Raji (cell line): ENCODE measurements around the gene VPS8.

Experiments used
- POLR2A ChIP-seq: IDR thresholded peaks from 2 replicates; pipeline ENCODE4 v1.6.1; 2011; ENCODE audit warnings: low read depth, low read length, control low read depth; ENCODE audit not compliant: insufficient read depth

Gene VPS8

GRCh38 chr3:184800349-184800930, 11.5 kb upstream of the VPS8 start:
- TF ChIP-seq POLR2A, result no peak

DNA sequence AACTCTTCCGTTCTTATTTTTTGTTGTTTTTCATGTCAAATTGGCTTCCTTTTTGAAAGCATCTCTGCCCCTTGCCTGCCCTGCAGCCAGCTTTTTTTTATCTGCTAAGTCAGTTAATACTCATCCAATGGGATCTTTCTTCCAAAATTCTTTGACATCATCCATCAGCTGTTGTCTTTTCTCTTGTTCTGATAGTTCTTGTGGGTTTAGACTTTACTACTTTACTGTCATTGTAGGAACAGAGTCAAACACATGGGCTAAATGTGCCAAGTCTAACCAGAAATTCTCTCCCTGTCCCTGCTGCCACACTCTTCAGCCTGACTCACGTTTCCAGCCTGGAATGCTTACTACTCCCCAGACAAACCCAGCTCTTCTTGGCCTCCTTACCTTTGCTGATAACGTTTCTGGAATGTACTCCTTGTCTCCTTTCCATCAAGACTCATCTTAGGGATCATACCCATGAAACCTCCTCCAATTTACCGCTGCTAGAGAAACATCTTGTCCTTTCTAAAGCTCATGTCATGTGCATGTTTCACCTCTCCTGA, 10.7 kb upstream of the VPS8 start:
- TF ChIP-seq POLR2A, result no peak

- TF ChIP-seq POLR2A, result no peak
Observed at GRCh38 chr3:184802150-184802549, 9.8 kb upstream of the VPS8 start.

DNA sequence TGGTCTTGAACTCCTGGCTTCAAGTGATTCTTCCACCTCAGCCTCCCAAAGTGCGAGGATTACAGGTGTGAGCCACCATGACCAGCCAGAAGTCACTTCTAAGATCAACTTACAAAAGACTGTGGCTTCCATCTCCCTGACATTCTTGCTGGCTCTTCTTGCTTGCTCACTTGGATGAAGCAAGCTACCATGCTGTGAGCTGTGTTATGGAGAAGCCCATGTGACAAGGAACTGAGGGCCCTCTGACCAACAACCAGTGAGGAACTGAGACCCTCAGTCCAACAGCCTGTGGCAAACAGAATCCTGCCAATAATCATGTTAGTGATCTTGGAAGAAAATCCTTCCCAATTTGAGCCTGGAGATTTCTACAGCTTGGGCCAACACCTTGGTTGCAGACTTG, 7.2 kb upstream of the VPS8 start:
- TF ChIP-seq POLR2A, result no peak

DNA sequence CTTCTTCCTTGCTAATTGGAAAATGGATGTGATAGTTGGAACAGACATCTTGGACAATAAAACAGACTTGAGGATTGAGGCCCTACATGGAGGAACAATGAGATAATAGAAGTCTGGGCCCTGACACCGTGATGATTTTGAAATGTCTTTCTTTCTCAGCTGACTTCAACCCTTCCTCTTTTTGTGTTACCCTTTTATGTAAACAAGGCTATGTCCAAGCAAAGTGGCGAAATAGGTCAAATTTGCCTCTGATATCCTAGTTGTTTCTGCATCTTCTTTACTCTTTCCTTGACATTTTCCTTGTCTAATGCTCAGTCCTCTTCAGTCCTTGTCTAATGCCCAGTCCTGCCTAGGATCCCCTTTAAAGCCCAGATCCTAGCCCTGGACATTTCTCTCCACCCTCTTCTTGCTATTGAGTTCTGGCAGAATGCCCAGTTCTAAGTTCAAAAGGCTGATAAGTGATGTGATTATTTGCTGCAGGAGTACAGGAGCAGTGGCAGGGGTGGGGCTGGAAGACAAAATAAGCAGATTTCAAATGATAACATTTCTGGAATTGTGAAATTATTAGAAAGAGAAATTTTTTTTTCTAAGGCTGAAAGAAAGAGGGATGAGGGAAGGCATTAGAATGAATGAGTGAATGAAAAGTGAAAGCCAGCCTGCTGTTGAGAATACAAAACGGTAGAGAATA, 6.5 kb upstream of the VPS8 start:
- TF ChIP-seq POLR2A, result no peak

- TF ChIP-seq POLR2A, result no peak
Observed at GRCh38 chr3:184806567-184807271, 5.2 kb upstream of the VPS8 start.

- TF ChIP-seq POLR2A, result no peak
Observed at GRCh38 chr3:184807549-184807948, 4.4 kb upstream of the VPS8 start.

DNA sequence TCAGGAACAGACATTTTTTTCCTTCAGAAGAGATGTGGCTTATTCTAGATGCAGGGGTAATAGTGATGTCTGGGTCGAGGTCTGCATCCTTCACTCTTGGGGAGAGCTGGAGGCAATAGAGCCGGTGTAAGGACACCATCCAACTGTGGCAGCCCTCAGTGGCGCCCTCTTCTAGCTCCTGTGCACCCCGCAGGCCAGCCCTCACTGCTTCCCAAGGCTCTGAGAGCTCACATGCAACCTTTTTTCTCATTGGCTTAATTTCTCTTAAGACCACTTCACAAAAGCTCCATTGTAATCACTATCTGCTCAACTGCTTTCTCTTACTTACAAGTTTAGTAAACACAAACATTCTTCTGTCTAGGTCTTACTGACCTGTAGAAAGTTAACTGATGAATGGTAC, 3.9 kb upstream of the VPS8 start:
- TF ChIP-seq POLR2A, result no peak

GRCh38 chr3:184810146-184810545, 1.8 kb upstream of the VPS8 start:
- TF ChIP-seq POLR2A, result no peak

DNA sequence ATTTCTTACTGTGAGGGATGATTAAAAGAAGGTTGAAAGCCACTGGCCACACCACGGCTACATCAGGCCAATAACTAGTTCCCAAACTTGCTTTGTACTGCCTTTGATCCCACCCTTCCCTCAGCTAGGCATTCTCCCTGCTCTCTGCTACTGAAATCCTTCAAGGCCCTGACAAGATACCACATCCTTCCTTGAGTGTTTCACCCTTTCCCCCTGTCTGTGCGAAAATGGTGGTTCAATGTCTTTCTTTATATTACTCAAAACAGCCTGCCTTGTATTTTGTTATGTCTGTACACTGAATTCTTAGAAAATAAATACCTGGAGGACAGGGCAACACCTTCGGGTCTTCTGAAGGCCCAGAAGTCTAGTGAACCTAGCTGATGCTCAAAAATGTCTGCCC, 932 bp upstream of the VPS8 start:
- TF ChIP-seq POLR2A, result no peak

GRCh38 chr3:184811663-184811998, 335 bp upstream of the VPS8 start:
- no peak for TF ChIP-seq POLR2A

GRCh38 chr3:184812662-184813042, 686 bp downstream of the VPS8 start:
- no peak for TF ChIP-seq POLR2A

DNA sequence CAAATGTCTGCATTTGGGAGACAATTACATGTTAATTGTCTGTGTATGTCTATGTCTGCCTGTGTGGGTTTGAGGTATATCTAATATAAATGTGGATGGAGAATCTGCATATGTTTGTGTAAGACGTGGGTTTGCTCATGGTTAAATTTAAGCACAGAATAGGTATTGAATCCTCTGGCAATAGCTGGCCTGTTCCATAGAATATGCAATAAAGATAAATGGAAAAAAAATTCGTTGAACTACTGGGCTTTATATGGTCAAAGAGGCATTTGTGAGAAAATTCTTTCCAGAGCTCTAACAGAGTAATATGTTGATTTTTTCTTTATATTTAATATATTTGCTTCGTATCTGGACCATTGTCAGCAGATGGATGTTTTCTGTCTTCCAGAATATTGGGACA, 1.4 kb downstream of the VPS8 start:
- TF ChIP-seq POLR2A, result no peak

GRCh38 chr3:184814214-184814613, 2.2 kb downstream of the VPS8 start:
- no peak for TF ChIP-seq POLR2A

- TF ChIP-seq POLR2A, result no peak
Observed at GRCh38 chr3:184815046-184815930, 3.3 kb downstream of the VPS8 start.
